GM18499 (cell line): ENCODE data around the gene DNAJC25.
"Not testable (repeated sequence)": the region's sequence is repeated elsewhere in the genome, so short reads cannot be mapped to it uniquely, and the experiment has no call there.

Experiments used
- ATAC-seq: cut with Tn5 transposase; IDR thresholded peaks from one replicate; pipeline ENCODE4 v1.9.1; 2021; ENCODE audit warnings: moderate number of reproducible peaks; ENCODE audit not compliant: insufficient read depth, unreplicated experiment

The DNAJC25 gene

GRCh38 chr9:111631214-111631971, at the start of gene DNAJC25:
Gene DNAJC25 (plus strand): TSS chr9:111631334. CDS start chr9:111631408, 74 bp downstream.
- ATAC-seq, result peak; percentile 96

- ATAC-seq, result no peak
Observed at GRCh38 chr9:111582888-111583287, 48.2 kb upstream of the DNAJC25 start.

- no peak for ATAC-seq
Observed at GRCh38 chr9:111586378-111586777, 44.8 kb upstream of the DNAJC25 start.

GRCh38 chr9:111588846-111589245, 42.3 kb upstream of the DNAJC25 start:
- no peak for ATAC-seq

- no peak for ATAC-seq
Observed at GRCh38 chr9:111597852-111598732, 33.0 kb upstream of the DNAJC25 start.

- ATAC-seq, result no peak
Observed at GRCh38 chr9:111598733-111599091, 32.4 kb upstream of the DNAJC25 start.

- no peak for ATAC-seq
Observed at GRCh38 chr9:111599092-111599954, 31.8 kb upstream of the DNAJC25 start, which contains the start of gene PTGR1. Gene PTGR1 (minus strand): TSS chr9:111599647. CDS start chr9:111597422, 2,225 bp downstream.

- ATAC-seq, result no peak
Observed at GRCh38 chr9:111599955-111600343, 31.2 kb upstream of the DNAJC25 start.

GRCh38 chr9:111601237-111602018, 29.7 kb upstream of the DNAJC25 start:
- no peak for ATAC-seq

- ATAC-seq, result no peak
Observed at GRCh38 chr9:111603041-111603440, 28.1 kb upstream of the DNAJC25 start.

- no peak for ATAC-seq
Observed at GRCh38 chr9:111604054-111604615, 27.0 kb upstream of the DNAJC25 start.

GRCh38 chr9:111605041-111605559, 26.0 kb upstream of the DNAJC25 start:
- no peak for ATAC-seq

GRCh38 chr9:111610149-111610548, 21.0 kb upstream of the DNAJC25 start:
- ATAC-seq, result no peak

GRCh38 chr9:111610845-111611244, 20.3 kb upstream of the DNAJC25 start:
- ATAC-seq, result no peak

GRCh38 chr9:111613436-111614040, 17.6 kb upstream of the DNAJC25 start:
- no peak for ATAC-seq

GRCh38 chr9:111615928-111616327, 15.2 kb upstream of the DNAJC25 start:
- ATAC-seq, result no peak

- ATAC-seq, result not testable (repeated sequence)
Observed at GRCh38 chr9:111617349-111617748, 13.8 kb upstream of the DNAJC25 start.

- ATAC-seq, result no peak
Observed at GRCh38 chr9:111621895-111622480, 9.1 kb upstream of the DNAJC25 start.
